MCF 10A (cell line): ENCODE measurements around the gene TMOD1. TPM values are rescaled to one million over a fixed set of nuclear protein-coding genes. Genes with fewer than 3 reads are reported as not detected.
"Not testable (repeated sequence)": the region's sequence is repeated elsewhere in the genome, so short reads cannot be mapped to it uniquely, and the experiment has no call there.

Experiments
- BruUV-seq: library from RNA; stranded (reverse); fragments of 400-500 nt; replicated peaks from 2 replicates; lab custom pipeline; 2021; lab: Mats Ljungman, UMichigan
- CTCF ChIA-PET: fragments of 300-600 bp; sonication (Branson Sonifier 250); formaldehyde crosslinking; extraction: SDS; loops from one replicate; lab custom pipeline; 2021; ENCODE audit warnings: antibody characterized with exemption, inconsistent platforms; lab: Yijun Ruan, JAX
- POLR2A ChIA-PET: fragments of 300-600, 350-650 bp; sonication (Branson Sonifier 250); formaldehyde crosslinking; extraction: SDS; loops from one replicate; lab custom pipeline; 2020; ENCODE audit warnings: antibody characterized with exemption, inconsistent platforms; lab: Yijun Ruan, JAX
- DNase-seq: peaks from one replicate; pipeline ENCODE4 v3.0.0-alpha.2; 2018; ENCODE audit not compliant: unreplicated experiment
- H3K27ac Mint-ChIP-seq: one replicate; pipeline ENCODE4 v1.8.0; 2022; ENCODE audit warnings: mild to moderate bottlenecking, low read depth, mixed read lengths; ENCODE audit not compliant: unreplicated experiment
- H3K27me3 Mint-ChIP-seq: one replicate; pipeline ENCODE4 v1.8.0; 2022; ENCODE audit warnings: mixed read lengths; ENCODE audit not compliant: insufficient read depth, unreplicated experiment
- H3K36me3 Mint-ChIP-seq: one replicate; pipeline ENCODE4 v1.8.0; 2022; ENCODE audit warnings: mild to moderate bottlenecking, moderate library complexity, mixed read lengths; ENCODE audit not compliant: insufficient read depth, unreplicated experiment
- H3K4me1 Mint-ChIP-seq: one replicate; pipeline ENCODE4 v1.8.0; 2022; ENCODE audit warnings: mixed read lengths; ENCODE audit not compliant: insufficient read depth, unreplicated experiment
- H3K4me3 Mint-ChIP-seq: one replicate; pipeline ENCODE4 v1.8.0; 2022; ENCODE audit warnings: mild to moderate bottlenecking, moderate library complexity, mixed read lengths; ENCODE audit not compliant: unreplicated experiment
- H3K9me3 Mint-ChIP-seq: one replicate; pipeline ENCODE4 v1.8.0; 2022; ENCODE audit warnings: mixed read lengths; ENCODE audit not compliant: unreplicated experiment
- intact Hi-C: fragments of 100-400 bp; cut with micrococcal nuclease; formaldehyde crosslinking; loops from 2 replicates; pipeline ENCODE4 v1.14.1; 2022
- total RNA-seq: library from RNA; stranded (reverse); gene quantifications from 2 replicates; pipeline ENCODE4 v1.2.3, GENCODE V29; 2022
- TF ChIP-seq, protein P1 (sequence below): fragments of 200-600 bp; IDR thresholded peaks from one replicate; pipeline ENCODE4 v1.8.0; 2022; ENCODE audit warnings: antibody characterized with exemption, mild to moderate bottlenecking; ENCODE audit not compliant: unreplicated experiment

Gene TMOD1
- total RNA-seq, 1 experiment from 2014 or later: 0.26 TPM

GRCh38 chr9:97498846-97499245 lies 2.6 kb upstream of the TMOD1 start:
- H3K4me3 Mint-ChIP-seq, intact Hi-C loops: not testable (repeated sequence)

DNA sequence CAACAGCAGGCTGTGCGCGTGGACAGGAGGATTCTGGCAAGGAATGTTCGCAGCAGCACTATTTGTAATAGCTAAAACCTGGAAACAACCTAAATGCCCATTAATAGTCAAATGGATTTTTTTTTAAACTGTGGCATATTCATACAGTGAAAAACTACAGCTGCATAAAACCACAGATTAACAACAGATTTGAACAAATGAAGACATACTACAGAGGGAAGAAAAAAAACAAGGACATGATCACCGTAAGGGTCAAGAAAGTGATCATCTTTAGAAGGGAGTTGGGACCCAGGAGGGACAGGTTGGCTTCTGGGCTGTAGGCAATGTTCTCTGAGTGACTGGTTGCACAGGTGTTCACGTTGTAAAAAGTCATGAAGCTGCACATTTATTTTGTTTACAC lies 1.2 kb upstream of the TMOD1 start:
- TF ChIP-seq, protein P1, sequence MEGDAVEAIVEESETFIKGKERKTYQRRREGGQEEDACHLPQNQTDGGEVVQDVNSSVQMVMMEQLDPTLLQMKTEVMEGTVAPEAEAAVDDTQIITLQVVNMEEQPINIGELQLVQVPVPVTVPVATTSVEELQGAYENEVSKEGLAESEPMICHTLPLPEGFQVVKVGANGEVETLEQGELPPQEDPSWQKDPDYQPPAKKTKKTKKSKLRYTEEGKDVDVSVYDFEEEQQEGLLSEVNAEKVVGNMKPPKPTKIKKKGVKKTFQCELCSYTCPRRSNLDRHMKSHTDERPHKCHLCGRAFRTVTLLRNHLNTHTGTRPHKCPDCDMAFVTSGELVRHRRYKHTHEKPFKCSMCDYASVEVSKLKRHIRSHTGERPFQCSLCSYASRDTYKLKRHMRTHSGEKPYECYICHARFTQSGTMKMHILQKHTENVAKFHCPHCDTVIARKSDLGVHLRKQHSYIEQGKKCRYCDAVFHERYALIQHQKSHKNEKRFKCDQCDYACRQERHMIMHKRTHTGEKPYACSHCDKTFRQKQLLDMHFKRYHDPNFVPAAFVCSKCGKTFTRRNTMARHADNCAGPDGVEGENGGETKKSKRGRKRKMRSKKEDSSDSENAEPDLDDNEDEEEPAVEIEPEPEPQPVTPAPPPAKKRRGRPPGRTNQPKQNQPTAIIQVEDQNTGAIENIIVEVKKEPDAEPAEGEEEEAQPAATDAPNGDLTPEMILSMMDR: no peak
- POLR2A ChIA-PET: interaction anchor here (0.7 to 1.6 kb wide), 4 partner anchors 8 to 133 kb away, joined by 3 to 6 read pairs (median 4); partner anchors contain the start of genes NCBP1 and TSTD2
- CTCF ChIA-PET: interaction anchor here (0.6 to 6.2 kb wide), 6 partner anchors 9 to 98 kb away, joined by 3 to 34 read pairs (median 5); no protein-coding TSS in a partner anchor
- no peak overlapping the region for H3K27ac Mint-ChIP-seq
- H3K36me3 Mint-ChIP-seq: peaks cover 7% of the 10 kb centered on the region
- intact Hi-C loops: no loop called here
- no peak for DNase-seq
- no TSS peak for BruUV-seq
- H3K4me3 Mint-ChIP-seq: peak overlapping the region; percentile 11
- peaks cover 19% of the 10 kb centered on the region for H3K27me3 Mint-ChIP-seq
- no peaks in the 10 kb centered on the region for H3K4me1 Mint-ChIP-seq
- no peaks in the 10 kb centered on the region for H3K9me3 Mint-ChIP-seq

More at GRCh38 chr9:97498846-97499245, 2.6 kb upstream of the TMOD1 start:
- POLR2A ChIA-PET, H3K27ac Mint-ChIP-seq, H3K9me3 Mint-ChIP-seq, H3K36me3 Mint-ChIP-seq, DNase-seq, H3K4me1 Mint-ChIP-seq, BruUV-seq: not testable (repeated sequence)
- CTCF ChIA-PET: interaction anchor here (0.7 to 0.9 kb wide), 2 partner anchors 100 to 896 kb away, joined by 3 read pairs; no protein-coding TSS in a partner anchor
- peaks cover 19% of the 10 kb centered on the region for H3K27me3 Mint-ChIP-seq

- Mint-ChIP-seq H3K4me1 (no peaks in the 10 kb centered on the region), H3K27ac (no peak overlapping the region), H3K27me3 (peaks cover 19% of the 10 kb centered on the region), H3K36me3 (peaks cover 7% of the 10 kb centered on the region), H3K4me3 (peak overlapping the region; percentile 63), H3K9me3 (no peaks in the 10 kb centered on the region)
- ChIA-PET POLR2A (interaction anchor here (0.9 to 1.6 kb wide), 4 partner anchors 9 to 132 kb away, joined by 3 to 6 read pairs (median 3); partner anchors contain the start of genes NCBP1 and TSTD2), CTCF (interaction anchor here (0.6 to 6.2 kb wide), 7 partner anchors 10 to 115 kb away, joined by 3 to 34 read pairs (median 5); no protein-coding TSS in a partner anchor)
- no TSS peak for BruUV-seq
- intact Hi-C loops: loop anchor here (1.0 kb wide), 1 partner anchor 98 kb away; no protein-coding TSS in a partner anchor
- DNase-seq: no peak
- TF ChIP-seq, protein P1: no peak
These were observed 695 bp upstream of the TMOD1 start for GRCh38 chr9:97500765-97501176.

DNA sequence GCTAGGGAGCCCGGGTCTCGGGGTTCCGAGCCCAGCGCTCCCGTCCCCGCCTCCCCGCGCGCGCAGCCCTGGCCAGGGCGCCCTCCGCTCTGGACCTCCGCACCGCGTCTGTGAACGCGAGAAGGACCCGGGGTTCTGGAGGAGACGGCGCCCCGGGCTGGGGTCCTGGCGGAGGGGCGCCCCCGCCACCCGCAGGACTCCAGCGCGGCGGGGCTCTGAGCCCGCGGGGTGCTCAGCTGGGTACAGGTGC lies 431 bp downstream of the TMOD1 start:
- no peaks in the 10 kb centered on the region for H3K4me1 Mint-ChIP-seq
- peak overlapping the region; percentile 63 for H3K4me3 Mint-ChIP-seq
- POLR2A ChIA-PET: interaction anchor here (1.6 kb wide), 1 partner anchor 131 kb away, joined by 6 read pairs; the partner anchor contains the start of genes NCBP1 and TSTD2
- no peaks in the 10 kb centered on the region for H3K9me3 Mint-ChIP-seq
- H3K27ac Mint-ChIP-seq: no peak overlapping the region
- H3K36me3 Mint-ChIP-seq: no peaks in the 10 kb centered on the region
- no peak for DNase-seq
- TF ChIP-seq, protein P1: no peak
- BruUV-seq: no TSS peak
- CTCF ChIA-PET: interaction anchor here (0.6 to 6.2 kb wide), 7 partner anchors 33 to 470 kb away, joined by 3 to 34 read pairs (median 4); no protein-coding TSS in a partner anchor
- intact Hi-C loops: loop anchor here (1.0 kb wide), 1 partner anchor 96 kb away; no protein-coding TSS in a partner anchor
- peaks cover 19% of the 10 kb centered on the region for H3K27me3 Mint-ChIP-seq
